Bronchus fibroblast of lung (primary cell): ENCODE data around the gene OR8H3. TPM values are rescaled to one million over a fixed set of nuclear protein-coding genes. Genes with fewer than 3 reads are reported as not detected.

Experiments used
- total RNA-seq: library from RNA; depleted of rRNA; stranded (reverse); fragments of >200 nt; gene quantifications from 2 replicates; pipeline ENCODE4 v1.2.3, GENCODE V29; 2015

OR8H3 gene
- total RNA-seq: not detected in 2 replicates

DNA sequence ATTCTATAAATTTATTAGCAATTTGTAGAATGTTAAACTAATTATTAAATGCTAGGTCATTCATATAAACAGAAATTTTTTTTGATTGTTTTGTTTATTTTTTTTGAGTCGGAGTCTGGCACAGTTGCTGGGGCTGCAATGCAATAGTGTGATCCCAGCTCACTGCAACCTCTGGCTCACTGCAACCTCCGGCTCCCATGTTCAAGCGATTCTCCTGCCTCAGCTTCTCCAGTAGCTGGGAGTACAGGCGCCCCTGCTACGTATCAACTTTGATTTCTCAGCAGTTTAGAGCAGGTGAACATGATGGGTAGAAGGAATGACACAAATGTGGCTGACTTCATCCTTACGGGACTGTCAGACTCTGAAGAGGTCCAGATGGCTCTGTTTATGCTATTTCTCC is at the start of gene OR8H3:
Gene OR8H3 (plus strand): TSS at position 301 of the 400 bp plus-strand sequence. CDS start 0 bp downstream, at position 301.

DNA sequence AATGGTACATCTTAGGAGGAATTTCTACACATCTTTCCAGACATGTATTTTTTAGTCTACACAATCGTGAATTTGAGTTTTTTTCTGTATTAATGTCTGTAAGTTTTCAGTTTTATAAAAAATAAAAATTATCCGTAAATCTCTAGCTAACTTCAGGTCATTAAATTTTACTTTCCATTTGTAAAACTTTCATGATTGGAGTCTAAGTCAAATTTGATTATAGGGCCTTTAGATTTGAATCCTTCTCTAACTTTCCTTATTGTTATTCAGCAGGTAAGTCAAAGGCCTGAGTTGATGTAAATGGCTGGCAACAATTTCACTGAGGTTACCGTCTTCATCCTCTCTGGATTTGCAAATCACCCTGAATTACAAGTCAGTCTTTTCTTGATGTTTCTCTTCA is 29.2 kb upstream of the OR8H3 start, which contains the start of gene OR8I2:
Gene OR8I2 (plus strand): TSS at position 301 of the 400 bp plus-strand sequence. CDS start 0 bp downstream, at position 301.

DNA sequence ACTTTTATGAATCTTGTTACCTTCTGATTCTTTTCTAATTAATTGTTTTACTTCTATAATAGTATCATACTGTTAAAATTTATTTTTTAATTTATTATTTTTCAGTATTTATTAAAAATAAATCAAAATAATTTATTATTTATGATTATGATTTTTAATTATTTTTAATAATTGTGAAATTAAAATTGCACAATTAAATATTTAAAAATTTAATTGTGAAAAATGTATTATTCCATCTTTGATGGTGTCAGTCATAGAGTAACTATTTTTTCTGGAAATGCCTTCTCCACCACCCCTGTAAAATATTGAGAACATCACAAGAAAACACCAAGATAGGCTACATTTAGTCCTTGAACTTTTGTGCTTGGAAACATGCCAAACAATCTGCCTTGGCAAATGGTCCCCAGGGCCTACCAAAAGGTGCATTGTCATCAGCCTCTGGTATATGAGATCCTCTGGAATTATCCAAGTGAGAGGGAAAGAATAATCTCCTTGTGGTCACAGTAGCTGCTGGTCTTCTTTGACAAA is 18.9 kb upstream of the OR8H3 start, which contains the start of gene OR8H2:
Gene OR8H2 (plus strand): TSS at position 478 of the 528 bp plus-strand sequence. CDS start 1,356 bp downstream, outside the sequence.

GRCh38 chr11:56140151-56140661 is 18.0 kb downstream of the OR8H3 start, which contains the start of gene OR8J3:
Gene OR8J3, minus strand, starts transcription at chr11:56140201. Its CDS starts 2,483 bp downstream, at chr11:56137718.

GRCh38 chr11:56160217-56160616 is 38.0 kb downstream of the OR8H3 start, which contains the start of gene OR8K5:
Gene OR8K5, minus strand, starts transcription at chr11:56160317. Its CDS starts 0 bp downstream, at chr11:56160317.

Other genes starting within 250 kb of the OR8H3 start
- not detected in 2 replicates for gene TRIM51, start 239.1 kb upstream of the OR8H3 start, total RNA-seq
- not detected in 2 replicates for gene OR5W2, start 207.8 kb upstream of the OR8H3 start, total RNA-seq
- not detected in 2 replicates for gene OR5I1, start 186.0 kb upstream of the OR8H3 start, total RNA-seq
- gene OR10AG1, start 152.4 kb upstream of the OR8H3 start, total RNA-seq: not detected in 2 replicates
- not detected in 2 replicates for gene OR5F1, start 127.7 kb upstream of the OR8H3 start, total RNA-seq
- gene OR5AS1, start 94.7 kb upstream of the OR8H3 start, total RNA-seq: not detected in 2 replicates
- not detected in 2 replicates for gene OR8I2, start 29.1 kb upstream of the OR8H3 start, total RNA-seq
- not detected in 2 replicates for gene OR8H2, start 18.7 kb upstream of the OR8H3 start, total RNA-seq
- gene OR8J3, start 17.8 kb downstream of the OR8H3 start, total RNA-seq: not detected in 2 replicates
- gene OR8K5, start 37.9 kb downstream of the OR8H3 start, total RNA-seq: not detected in 2 replicates
- gene OR5J2, start 54.2 kb downstream of the OR8H3 start, total RNA-seq: not detected in 2 replicates
- not detected in 2 replicates for gene OR5T2, start 111.9 kb downstream of the OR8H3 start, total RNA-seq
- gene OR5T3, start 129.9 kb downstream of the OR8H3 start, total RNA-seq: not detected in 2 replicates
- gene OR5T1, start 151.8 kb downstream of the OR8H3 start, total RNA-seq: not detected in 2 replicates
- gene OR8H1, start 169.9 kb downstream of the OR8H3 start, total RNA-seq: not detected in 2 replicates
- not detected in 2 replicates for gene OR8K3, start 192.8 kb downstream of the OR8H3 start, total RNA-seq
- gene OR8K1, start 223.7 kb downstream of the OR8H3 start, total RNA-seq: not detected in 2 replicates
- gene OR8J1, start 231.9 kb downstream of the OR8H3 start, total RNA-seq: not detected in 2 replicates